HG03039 (cell line): ENCODE results near the gene CGB8.
"Not testable (repeated sequence)": the region's sequence is repeated elsewhere in the genome, so short reads cannot be mapped to it uniquely, and the experiment has no call there.

Experiments used
- ATAC-seq: cut with Tn5 transposase; IDR thresholded peaks from one replicate; pipeline ENCODE4 v1.9.1; 2021; ENCODE audit warnings: mild to moderate bottlenecking, moderate library complexity; ENCODE audit not compliant: unreplicated experiment

The CGB8 gene

GRCh38 chr19:49065905-49066512 lies 17.1 kb upstream of the CGB8 start:
- ATAC-seq: no peak

GRCh38 chr19:49064768-49065611 lies 16.1 kb upstream of the CGB8 start, which contains the start of gene NTF4:
NTF4 (minus strand) TSS chr19:49064818; CDS start chr19:49061997, 2,821 bp downstream.
- no peak for ATAC-seq

DNA sequence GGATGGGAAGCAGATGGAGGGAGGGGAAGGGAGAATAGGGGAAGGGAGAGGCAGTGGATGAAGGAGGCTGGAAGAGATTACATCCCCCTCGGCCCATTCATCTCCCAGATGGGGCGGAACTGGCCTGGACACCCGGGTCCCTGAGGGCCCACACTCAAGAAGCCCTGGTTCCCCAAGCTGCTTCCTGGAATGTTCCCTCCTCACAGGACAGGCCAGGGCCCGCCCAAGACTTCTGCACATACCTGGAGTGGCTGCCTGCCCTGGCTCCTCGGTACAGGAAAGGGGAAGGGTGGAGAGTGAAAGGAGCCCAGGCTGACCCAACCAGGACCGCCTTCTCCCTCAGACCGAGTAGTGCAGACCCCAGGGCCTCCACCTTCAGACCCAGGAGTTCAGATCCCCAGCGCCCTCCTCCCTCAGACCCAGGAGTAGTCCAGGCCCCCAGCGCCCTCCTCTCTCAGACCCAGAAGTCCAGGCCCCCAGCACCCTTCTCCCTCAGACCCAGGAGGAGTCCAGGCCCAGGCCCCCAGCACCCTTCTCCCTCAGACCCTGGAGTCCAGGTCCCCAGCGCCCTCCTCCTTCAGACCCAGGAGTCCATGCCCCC lies 15.2 kb upstream of the CGB8 start:
- no peak for ATAC-seq

DNA sequence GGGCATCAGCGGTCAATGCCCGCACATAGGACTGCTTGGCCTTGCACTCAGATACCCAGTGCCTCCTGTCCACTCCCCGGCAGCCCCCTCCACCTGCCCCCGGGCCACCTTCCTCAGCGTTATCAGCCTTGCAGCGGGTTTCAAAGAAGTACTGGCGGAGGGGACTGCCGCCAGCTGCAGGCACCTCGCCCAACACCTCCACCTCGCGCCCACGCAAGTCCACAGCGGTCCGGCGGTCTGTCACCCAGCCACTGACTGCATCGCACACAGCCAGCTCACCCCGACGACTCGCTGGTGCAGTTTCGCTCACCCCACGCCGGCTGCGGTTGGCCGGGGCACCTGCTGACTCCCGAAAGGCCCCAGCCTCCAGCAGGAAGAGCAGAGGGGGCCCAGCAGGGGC lies 12.5 kb upstream of the CGB8 start:
- ATAC-seq: no peak

GRCh38 chr19:49061000-49061399 lies 12.1 kb upstream of the CGB8 start:
- ATAC-seq: no peak

DNA sequence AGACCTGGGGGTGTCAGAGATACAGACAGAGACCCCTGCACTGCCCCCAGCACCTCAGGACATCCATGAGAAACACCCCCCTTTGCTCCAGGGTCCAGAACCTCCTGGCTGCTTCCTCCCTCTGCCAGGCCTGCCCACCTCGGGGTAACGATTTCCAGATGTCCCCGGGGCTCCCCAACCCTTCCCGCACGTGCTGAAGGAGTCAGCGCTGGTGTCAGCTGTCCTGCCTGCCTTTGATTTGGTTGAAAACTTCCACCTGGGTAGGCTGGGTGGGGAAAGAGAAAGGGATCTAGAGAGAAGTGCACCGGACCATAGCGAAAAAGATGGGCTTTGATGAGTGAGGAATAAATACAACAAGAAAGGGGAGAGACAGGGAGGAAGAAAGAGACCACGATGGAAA lies 10.1 kb upstream of the CGB8 start:
- no peak for ATAC-seq

- no peak for ATAC-seq
Measured at GRCh38 chr19:49058562-49058961, 9.7 kb upstream of the CGB8 start.

DNA sequence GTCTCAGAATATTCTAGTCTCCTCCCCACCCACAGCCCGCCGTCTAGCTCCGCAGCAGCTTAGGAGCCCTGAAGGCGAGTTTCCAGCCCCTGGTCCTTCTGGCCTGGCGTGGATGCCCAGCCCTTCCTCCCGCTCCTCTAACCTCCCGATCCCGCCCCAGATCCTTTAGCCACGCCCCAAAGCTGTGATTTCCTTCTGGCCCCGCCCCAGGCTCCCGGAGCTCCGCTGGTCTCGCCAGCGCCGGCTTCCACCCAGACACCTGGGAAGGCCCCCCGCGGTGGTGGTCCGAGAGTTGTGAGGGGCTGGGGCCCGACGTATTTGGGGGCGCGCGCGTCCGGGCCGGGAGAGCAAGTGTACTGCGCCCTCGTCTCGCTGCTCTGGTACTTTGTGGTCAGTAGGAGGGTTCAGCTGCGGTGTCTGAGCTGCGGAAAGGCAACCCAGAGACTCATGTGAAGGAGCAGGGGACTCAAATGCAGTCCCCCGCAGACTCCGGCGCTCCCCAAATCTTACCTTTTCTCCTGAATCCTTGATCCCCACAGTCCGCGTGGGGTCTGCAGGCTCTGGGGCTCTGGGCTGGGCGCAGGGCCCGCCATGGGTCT lies 8.8 kb upstream of the CGB8 start, which contains the start of gene CGB7:
CGB7 (minus strand) TSS at position 114 of the 599 bp plus-strand sequence. CDS start 2,374 bp downstream, outside the sequence.
- no peak for ATAC-seq

- not testable (repeated sequence) for ATAC-seq
Measured at GRCh38 chr19:49056902-49057596, 8.1 kb upstream of the CGB8 start.

DNA sequence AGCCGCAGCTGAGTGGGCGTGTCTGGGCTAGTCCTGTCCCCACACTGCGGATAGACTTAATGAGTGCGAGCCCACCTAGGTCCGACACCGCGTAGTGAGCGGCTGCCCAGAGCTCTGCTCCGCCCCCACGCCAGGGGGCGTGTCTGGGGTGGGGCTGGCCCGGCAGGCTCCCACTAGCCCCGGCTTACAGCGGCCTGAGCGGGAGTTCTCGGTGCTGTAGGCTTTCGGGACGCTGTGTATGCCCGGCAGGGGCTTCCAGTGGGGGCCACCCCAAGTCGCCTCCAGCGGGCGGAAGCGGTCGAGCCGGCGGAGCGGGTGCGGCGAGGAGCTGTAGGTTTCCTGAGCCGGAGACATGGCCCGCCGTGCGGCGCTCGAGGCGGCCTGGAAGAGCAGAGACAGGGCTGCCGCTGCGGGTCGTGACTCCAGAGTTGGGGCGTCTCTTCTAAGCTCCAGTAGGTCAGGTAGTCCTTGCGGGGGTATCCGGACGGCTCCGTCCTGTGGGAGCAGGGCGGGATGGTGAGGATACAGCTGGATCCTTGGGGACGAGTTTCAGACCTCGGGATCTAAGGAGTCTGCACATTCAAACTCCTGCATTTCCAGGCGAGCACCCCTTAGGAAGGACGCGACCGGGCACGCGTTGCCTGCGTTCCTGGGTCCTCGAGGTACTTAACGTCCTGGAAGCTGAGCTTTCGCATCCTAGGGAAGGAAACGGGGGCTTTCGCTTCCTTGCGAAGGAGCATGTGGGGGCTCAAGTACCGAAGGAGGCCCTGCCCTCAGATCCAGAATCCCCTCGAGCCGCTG lies 7.4 kb upstream of the CGB8 start:
- no peak for ATAC-seq

DNA sequence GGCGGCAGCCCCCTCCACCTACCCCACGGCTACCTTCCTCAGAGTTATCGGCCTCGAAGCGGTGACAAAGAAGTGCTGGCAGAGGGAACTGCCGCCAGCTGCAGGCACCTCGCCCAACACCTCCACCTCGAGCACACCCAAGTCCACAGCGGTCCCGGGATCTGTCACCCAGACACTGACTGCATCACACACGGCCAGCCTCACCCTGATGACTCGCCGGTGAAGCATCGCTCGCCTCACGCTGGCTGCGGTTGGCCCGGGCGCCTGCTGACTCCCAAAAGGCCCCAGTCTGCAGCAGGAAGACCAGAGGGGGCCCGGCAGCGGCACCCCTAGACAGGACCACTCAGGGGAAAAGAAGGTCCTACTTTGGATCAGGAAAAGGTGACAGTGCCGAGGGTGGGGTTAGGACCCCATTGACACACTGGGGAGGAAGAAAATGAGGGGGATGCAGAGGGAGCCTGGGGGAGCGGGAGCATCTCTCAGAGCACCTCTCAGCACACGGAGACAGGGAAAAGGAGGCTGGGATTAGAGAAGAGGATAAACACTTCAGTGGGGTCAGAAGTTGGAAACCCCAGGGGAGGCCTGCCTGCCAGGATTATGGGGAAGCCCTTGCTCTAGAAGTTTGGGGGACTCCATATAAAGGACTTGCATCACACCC lies 1.6 kb upstream of the CGB8 start:
- ATAC-seq: not testable (repeated sequence)

DNA sequence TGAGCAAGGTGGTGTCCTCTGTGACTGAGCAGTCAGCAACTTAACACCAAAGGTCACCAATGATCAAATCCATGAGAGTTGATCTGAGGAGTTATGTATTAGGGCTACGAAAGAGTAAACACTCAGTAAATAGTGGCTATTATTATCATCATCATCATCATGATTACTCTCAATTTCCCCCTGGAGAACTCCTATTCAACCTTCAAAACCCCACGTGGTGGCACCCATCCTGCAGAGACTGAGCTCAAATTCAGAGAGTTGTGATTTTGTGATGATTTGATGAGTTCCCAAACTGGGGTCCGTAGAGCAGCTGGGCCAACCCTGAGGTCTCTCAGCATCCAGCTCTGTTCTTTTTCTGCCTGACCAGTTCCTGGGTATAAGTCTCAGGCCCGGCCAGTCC lies 923 bp upstream of the CGB8 start:
- not testable (repeated sequence) for ATAC-seq

DNA sequence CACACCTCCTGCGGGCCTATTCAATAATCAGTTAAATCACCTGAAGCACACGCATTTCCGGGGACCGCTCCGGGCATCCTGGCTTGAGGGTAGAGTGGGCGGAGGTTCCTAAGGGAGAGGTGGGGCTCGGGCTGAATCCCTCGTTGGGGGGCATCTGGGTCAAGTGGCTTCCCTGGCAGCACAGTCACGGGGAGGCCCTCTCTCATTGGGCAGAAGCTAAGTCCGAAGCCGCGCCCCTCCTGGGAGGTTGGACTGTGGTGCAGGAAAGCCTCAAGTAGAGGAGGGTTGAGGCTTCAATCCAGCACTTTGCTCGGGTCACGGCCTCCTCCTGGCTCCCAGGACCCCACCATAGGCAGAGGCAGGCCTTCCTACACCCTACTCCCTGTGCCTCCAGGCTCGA lies 5.4 kb downstream of the CGB8 start, which contains the start of gene CGB5:
CGB5 (plus strand) TSS at position 301 of the 400 bp plus-strand sequence. CDS start 362 bp downstream, outside the sequence.
- not testable (repeated sequence) for ATAC-seq

GRCh38 chr19:49042666-49043065 lies 6.2 kb downstream of the CGB8 start:
- ATAC-seq: not testable (repeated sequence)

DNA sequence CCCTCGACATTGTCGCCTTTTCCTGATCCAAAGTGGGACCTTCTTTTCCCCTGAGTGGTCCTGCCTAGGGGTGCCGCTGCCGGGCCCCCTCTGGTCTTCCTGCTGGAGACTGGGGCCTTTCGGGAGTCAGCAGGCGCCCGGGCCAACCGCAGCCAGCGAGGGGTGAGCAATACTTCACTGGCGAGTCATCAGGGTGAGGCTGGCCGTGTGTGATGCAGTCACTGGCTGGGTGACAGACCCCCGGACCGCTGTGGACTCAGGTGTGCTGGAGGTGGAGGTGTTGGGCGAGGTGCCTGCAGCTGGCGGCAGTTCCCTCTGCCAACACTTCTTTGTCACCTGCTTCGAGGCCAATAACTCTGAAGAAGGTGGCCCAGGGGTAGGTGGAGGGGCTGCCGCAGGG lies 6.7 kb downstream of the CGB8 start:
- ATAC-seq: no peak

GRCh38 chr19:49039736-49040135 lies 9.2 kb downstream of the CGB8 start:
- ATAC-seq: not testable (repeated sequence)

DNA sequence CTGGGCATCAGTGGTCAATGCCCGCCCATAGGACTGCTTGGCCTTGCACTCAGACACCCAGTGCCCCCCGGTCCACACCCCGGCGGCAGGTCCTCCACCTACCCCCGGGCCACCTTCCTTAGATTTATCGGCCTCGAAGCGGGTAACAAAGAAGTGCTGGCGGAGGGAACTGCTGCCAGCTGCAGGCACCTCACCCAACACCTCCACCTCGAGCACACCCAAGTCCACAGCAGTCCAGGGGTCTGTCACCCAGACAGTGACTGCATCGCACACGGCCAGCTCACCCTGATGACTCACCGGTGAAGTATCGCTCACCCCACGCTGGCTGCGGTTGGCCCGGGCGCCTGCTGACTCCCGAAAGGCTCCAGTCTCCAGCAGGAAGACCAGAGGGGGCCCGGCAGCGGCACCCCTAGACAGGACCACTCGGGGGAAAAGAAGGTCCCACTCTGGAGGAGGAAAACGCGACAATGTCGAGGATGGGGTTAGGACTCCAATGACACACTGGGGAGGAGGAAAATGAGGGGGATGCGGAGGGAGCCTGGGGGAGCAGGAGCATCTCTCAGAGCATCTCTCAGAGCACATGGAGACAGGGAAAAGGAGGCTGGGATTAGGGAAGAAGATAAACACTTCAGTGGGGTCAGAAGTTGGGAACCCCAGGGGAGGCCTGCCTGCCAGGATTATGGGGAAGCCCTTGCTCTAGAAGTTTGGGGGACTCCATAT lies 10.2 kb downstream of the CGB8 start:
- ATAC-seq: not testable (repeated sequence)

GRCh38 chr19:49038111-49038510 lies 10.8 kb downstream of the CGB8 start:
- not testable (repeated sequence) for ATAC-seq

- not testable (repeated sequence) for ATAC-seq
Measured at GRCh38 chr19:49036815-49037214, 12.1 kb downstream of the CGB8 start, which contains the start of gene CGB1. CGB1 (minus strand) TSS chr19:49036895; CDS start chr19:49036711, 184 bp downstream.
